Psoas muscle (tissue), 8 donors: Measurements from ENCODE around the gene FFAR2. TPM values are rescaled to one million over a fixed set of nuclear protein-coding genes. Genes with fewer than 3 reads are reported as not detected.
A peak's percentile ranks its signal among the peaks of the same experiment; 100 is the strongest.

ENCODE experiments used
- ATAC-seq, 4 donors: fragments of 200-7000 bp; cut with Tn5 transposase; one replicate each; pipeline ENCODE4 v1.9.1; 2020; ENCODE audit warnings: moderate library complexity in 3 of 4, mild to moderate bottlenecking in 2 of 4
- DNase-seq, 2 donors: peaks; one replicate each; pipeline ENCODE4 v3.0.0-alpha.2; 2020
- H3K27ac ChIP-seq: fragments of 200-600 bp; one replicate; pipeline ENCODE4 v1.8.0; 2022
- H3K27me3 ChIP-seq, 3 donors: fragments of 200-600 bp in 1 of 3; one replicate each; pipeline versions ENCODE4 v1.6.1 to v1.8.0; 2013 to 2022; ENCODE audit warnings: low read length in 2 of 3, mild to moderate bottlenecking in 2 of 3, moderate library complexity in 1 of 3; ENCODE audit not compliant: insufficient read depth in 3 of 3
- H3K36me3 ChIP-seq, 2 donors: fragments of 200-600 bp in 1 of 2; one replicate each; pipeline versions ENCODE4 v1.6.1 to v1.8.0; 2013 to 2022; ENCODE audit warnings: low read depth in 1 of 2, mild to moderate bottlenecking in 1 of 2, moderate library complexity in 1 of 2; ENCODE audit not compliant: insufficient read depth in 1 of 2
- H3K4me1 ChIP-seq: fragments of 200-600 bp; one replicate; pipeline ENCODE4 v1.8.0; 2022
- H3K4me3 ChIP-seq: fragments of 200-600 bp; one replicate; pipeline ENCODE4 v1.8.0; 2022; ENCODE audit warnings: mild to moderate bottlenecking
- H3K9me3 ChIP-seq: fragments of 200-600 bp; one replicate; pipeline ENCODE4 v1.8.0; 2022
- WGBS, 3 donors: extraction: QIAGEN DNeasy Blood & Tissue Kit; methylation state at CpG; one replicate each; pipeline versions ENCODE4 v1.1.6 to v1.1.7; 2013; 5-methylcytosine and 5-hydroxymethylcytosine counted together
- intact Hi-C, 2 donors: fragments of 100-400 bp; cut with DNase I; formaldehyde crosslinking; loops; one replicate each; pipeline versions ENCODE4 v1.11.0 to v1.14.2; 2022
- polyA plus RNA-seq, 3 donors: library from polyadenylated mRNA; stranded (reverse); fragments of 200-250 nt; gene quantifications; one replicate each; pipeline ENCODE4 v1.2.3, GENCODE V29; 2013
- total RNA-seq, 4 donors: library from RNA; stranded (reverse); fragmentation: NEBNext Ultra II Directional in 2 of 4; extraction: Animal tissue kit (Norgen Biotek cat#: 25700) in 2 of 4; gene quantifications; one replicate each; pipeline versions ENCODE4 v1.2.1 to v1.2.4, GENCODE V29; 2021 to 2023
- TF ChIP-seq, protein P1 (sequence below): fragments of 200-600 bp; IDR thresholded peaks from one replicate; pipeline ENCODE4 v1.8.0; 2022; ENCODE audit warnings: antibody characterized with exemption
- donor health status: healthy with polysubstance abuse.
- donor health status: DM: no; HTN: no; CAD: no; lungs with moderate emphysema.
- donor health status: Bipolar disorder and iron deficiency.
- donor health status: healthy.
- donor health status: DM: yes; HTN: yes; CAD: no.
- donor health status: DM: no; HTN: no; CAD: no.
- donor health status: DM: no; HTN: no; CAD: no.
- donor health status: DM: yes; HTN: yes; CAD: no.

Gene FFAR2
- total and polyA plus RNA-seq, 7 donors = 0.07 to 0.47 (median 0.14) TPM; not detected in 1

DNA sequence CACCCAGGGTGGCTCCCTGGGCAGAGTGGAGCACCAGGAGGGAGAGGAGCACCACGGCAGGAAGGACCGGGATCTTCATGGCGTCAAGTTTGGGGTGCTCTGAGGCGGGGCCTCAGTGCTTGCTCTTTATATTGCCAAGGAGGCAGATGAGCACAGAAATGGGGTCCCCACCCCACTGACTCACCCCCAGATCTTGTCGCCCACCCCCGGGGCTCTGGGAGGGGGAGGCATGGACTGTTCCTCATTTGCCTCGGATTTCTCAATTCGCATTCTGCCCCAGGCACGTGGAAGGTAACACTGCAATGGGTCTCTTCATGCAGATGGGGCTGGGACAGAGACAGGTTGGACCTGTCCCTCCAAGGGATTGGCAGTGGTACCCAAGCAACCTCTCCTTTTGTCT, 42.3 kb downstream of the FFAR2 start, which contains the start of gene KRTDAP:
KRTDAP (minus strand) TSS at position 101 of the 400 bp plus-strand sequence; CDS start at position 79, 22 bp downstream.
- no peak for ATAC-seq
- DNase-seq = no peak
- WGBS, 3 donors = 75 to 84% (median 79%) methylated on average over 9 of the region's 9 CpGs
- H3K9me3 ChIP-seq = no peaks in the 10 kb centered on the region
- TF ChIP-seq, protein P1, sequence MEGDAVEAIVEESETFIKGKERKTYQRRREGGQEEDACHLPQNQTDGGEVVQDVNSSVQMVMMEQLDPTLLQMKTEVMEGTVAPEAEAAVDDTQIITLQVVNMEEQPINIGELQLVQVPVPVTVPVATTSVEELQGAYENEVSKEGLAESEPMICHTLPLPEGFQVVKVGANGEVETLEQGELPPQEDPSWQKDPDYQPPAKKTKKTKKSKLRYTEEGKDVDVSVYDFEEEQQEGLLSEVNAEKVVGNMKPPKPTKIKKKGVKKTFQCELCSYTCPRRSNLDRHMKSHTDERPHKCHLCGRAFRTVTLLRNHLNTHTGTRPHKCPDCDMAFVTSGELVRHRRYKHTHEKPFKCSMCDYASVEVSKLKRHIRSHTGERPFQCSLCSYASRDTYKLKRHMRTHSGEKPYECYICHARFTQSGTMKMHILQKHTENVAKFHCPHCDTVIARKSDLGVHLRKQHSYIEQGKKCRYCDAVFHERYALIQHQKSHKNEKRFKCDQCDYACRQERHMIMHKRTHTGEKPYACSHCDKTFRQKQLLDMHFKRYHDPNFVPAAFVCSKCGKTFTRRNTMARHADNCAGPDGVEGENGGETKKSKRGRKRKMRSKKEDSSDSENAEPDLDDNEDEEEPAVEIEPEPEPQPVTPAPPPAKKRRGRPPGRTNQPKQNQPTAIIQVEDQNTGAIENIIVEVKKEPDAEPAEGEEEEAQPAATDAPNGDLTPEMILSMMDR = no peak
- no peaks in the 10 kb centered on the region for H3K36me3 ChIP-seq
- H3K27me3 ChIP-seq = peaks cover 0 to 9% (median 0%) of the 10 kb centered on the region in 3 donors
- intact Hi-C loops = loop anchor here (10.0 kb wide), 2 partner anchors 136 to 216 kb away; partner anchors contain the start of gene FFAR3 (in 1 of the 2)
- no peak within 1 kb of the TSS for H3K4me3 ChIP-seq
- H3K27ac ChIP-seq = no peak within 1 kb of the TSS
- peaks cover 3% of the 10 kb centered on the region for H3K4me1 ChIP-seq

DNA sequence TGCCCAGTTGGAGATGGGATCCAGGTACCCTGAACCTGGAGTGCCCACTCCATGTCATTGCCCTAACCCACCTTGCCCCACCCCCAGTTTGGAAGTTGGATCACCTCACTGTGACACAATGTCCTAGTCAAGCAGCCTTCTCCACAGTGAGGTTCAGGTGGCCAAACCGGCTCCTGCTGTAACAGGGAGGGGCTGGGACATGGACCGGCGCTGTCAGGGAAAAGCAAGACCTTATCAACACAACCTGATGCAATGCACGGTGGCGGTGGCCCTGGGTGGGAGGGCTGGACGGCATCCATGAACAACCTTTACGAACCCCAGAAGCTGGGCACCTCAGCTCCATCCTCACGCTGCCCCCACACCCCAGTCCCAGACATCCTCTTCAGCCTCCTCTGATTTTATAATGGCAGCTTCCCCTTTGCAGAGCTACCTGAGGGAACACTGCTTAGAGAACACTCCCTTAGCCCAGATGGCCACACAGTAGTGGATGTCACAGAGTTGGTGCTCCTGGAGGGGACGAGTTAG, 43.8 kb downstream of the FFAR2 start:
- Histone ChIP-seq H3K9me3 (no peaks in the 10 kb centered on the region), H3K4me3 (no peak overlapping the region), H3K27me3 (peaks cover 0 to 9% (median 0%) of the 10 kb centered on the region in 3 donors), H3K4me1 (peaks cover 3% of the 10 kb centered on the region), H3K27ac (no peak overlapping the region), H3K36me3 (no peaks in the 10 kb centered on the region)
- ATAC-seq (no peak), DNase-seq (no peak)
- intact Hi-C loops = loop anchor here (10.0 kb wide), 2 partner anchors 137 to 217 kb away; partner anchors contain the start of gene FFAR3 (in 1 of the 2)
- TF ChIP-seq, protein P1 = no peak
- WGBS, 3 donors = 79 to 90% (median 82%) methylated on average over 8 to 9 of the region's 9 CpGs

DNA sequence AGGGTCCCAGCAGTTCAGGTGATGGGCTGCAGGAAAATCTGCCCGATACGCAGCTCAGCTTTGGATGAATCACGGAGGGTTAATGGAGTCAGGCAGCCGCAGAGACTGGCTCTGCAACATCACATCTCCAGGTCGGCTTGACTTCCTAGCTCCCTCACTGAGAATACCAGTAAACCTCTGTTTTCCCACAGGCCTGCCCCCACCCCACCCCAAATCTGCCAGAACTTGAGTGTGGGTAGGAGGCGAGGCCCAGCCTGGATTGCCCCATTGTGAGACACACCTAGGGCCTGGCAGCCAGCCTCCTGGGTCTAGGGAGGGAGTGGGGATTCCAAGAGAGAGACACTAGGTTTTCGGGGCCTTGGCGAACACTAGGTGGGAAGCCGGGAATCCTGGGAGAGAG, 45.9 kb downstream of the FFAR2 start:
- peaks cover 0 to 6% (median 0%) of the 10 kb centered on the region in 3 donors for H3K27me3 ChIP-seq
- H3K27ac ChIP-seq = no peak overlapping the region
- intact Hi-C loops = loop anchor here (2.0 to 10.0 kb wide), 3 partner anchors 139 to 219 kb away; partner anchors contain the start of gene FFAR3 (in 1 of the 2)
- no peaks in the 10 kb centered on the region for H3K9me3 ChIP-seq
- TF ChIP-seq, protein P1 = no peak
- WGBS, 3 donors = 79 to 86% (median 80%) methylated on average over 9 of the region's 9 CpGs
- DNase-seq (no peak), ATAC-seq (no peak)
- no peak overlapping the region for H3K4me3 ChIP-seq
- H3K36me3 ChIP-seq = no peaks in the 10 kb centered on the region
- peaks cover 3% of the 10 kb centered on the region for H3K4me1 ChIP-seq

DNA sequence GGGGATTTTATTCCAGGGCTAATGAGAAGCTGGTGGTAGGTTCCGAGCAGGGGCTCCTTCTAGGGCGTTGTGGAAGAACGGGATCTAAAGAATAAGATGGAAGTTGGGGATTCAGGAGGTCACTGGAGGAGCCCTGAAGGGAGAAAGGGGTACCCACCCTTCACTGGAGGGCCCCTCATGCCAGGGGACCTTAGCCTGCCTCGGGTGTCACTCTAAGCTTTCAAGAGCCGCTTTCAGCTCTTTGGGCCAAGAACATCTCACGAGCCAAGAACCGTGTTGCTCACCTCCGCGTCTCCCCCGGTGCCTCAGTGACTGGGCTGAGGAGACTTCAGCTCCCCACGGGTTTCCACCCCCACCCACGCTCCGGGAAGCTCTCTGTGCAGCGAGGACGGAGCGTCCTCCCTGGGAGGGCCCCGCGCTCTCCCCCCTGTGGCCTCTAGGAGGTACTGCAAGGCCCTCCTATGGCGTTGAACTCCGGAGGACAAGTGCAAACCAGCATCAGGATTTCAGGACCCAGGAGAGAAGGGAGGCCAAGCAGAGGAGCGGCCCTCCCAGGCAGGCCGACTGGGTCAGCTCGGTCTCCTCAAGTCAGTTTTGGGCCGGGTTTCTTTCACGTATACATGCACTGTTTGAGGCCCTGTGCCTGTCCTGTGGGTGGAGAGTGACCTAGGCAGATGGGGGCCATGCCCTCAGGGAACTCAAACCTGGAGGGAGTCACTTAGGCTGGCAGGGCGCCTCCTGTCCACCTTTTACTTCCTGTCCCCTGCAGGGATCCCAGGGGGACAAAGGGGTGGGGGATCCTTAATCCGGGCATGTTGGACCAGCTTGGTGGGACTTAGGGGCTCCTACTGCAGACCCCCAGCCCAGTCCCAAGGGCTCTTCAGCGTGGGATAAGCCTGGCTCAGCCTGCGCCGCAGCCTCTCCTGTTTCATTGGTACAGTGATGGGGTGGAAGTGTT, 47.3 kb downstream of the FFAR2 start:
- peak; percentile 57 to 78 for DNase-seq
- H3K4me3 ChIP-seq = no peak overlapping the region
- intact Hi-C loops = loop anchor here (2.0 to 10.0 kb wide), 3 partner anchors 141 to 221 kb away; partner anchors contain the start of gene FFAR3 (in 1 of the 2)

More for the DNA sequence above, 47.3 kb downstream of the FFAR2 start:
- TF ChIP-seq, protein P1 = peak; percentile 89
- 22 to 25% (median 23%) methylated on average over 29 to 30 of the region's 30 CpGs for WGBS, 3 donors
- Histone ChIP-seq H3K4me1 (peaks cover 3% of the 10 kb centered on the region), H3K27ac (no peak overlapping the region), H3K9me3 (no peaks in the 10 kb centered on the region), H3K27me3 (peaks cover 0 to 4% (median 0%) of the 10 kb centered on the region in 3 donors), H3K36me3 (no peaks in the 10 kb centered on the region)
- peak; percentile 79 to 91 (median 85) for ATAC-seq
